Subcutaneous adipose tissue (tissue), 4 donors: ENCODE data around the gene DGCR2. TPM values are rescaled to one million over a fixed set of nuclear protein-coding genes. Genes with fewer than 3 reads are reported as not detected.

Experiments used
- total RNA-seq, 4 donors: library from RNA; depleted of rRNA; stranded (reverse); fragments of >200 nt; gene quantifications; one replicate each; pipeline ENCODE4 v1.1.0, GENCODE V29; 2016
- TF ChIP-seq, protein P1 (sequence below): fragments of 450-650 bp; IDR thresholded peaks from one replicate; pipeline ENCODE4 v1.5.1; 2016; ENCODE audit warnings: low read depth, mild to moderate bottlenecking, control low read depth, antibody characterized with exemption, moderate library complexity

Gene DGCR2
- total RNA-seq, 4 donors from 2014 or later = 22.3 to 47.1 (median 30.5) TPM

DNA sequence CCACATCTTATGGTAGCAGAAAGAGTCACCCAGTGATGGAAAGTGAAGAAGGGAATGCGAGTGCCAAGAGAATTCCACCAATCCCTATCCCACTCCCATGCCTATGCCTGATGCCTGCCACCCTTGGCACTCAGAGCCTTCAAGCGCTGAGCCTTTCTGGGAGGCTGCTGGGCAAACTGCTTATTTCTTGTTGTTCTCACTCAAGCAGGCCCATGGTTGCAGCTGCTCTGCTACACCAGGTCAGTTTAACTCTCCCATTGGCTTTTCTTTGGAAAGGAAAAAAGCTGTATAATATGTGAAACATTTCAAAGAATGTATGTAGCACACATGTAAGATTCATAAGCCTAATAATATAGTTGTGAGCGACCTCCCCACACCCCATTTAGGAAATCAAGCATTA lies 41.4 kb downstream of the DGCR2 start:
- TF ChIP-seq, protein P1, sequence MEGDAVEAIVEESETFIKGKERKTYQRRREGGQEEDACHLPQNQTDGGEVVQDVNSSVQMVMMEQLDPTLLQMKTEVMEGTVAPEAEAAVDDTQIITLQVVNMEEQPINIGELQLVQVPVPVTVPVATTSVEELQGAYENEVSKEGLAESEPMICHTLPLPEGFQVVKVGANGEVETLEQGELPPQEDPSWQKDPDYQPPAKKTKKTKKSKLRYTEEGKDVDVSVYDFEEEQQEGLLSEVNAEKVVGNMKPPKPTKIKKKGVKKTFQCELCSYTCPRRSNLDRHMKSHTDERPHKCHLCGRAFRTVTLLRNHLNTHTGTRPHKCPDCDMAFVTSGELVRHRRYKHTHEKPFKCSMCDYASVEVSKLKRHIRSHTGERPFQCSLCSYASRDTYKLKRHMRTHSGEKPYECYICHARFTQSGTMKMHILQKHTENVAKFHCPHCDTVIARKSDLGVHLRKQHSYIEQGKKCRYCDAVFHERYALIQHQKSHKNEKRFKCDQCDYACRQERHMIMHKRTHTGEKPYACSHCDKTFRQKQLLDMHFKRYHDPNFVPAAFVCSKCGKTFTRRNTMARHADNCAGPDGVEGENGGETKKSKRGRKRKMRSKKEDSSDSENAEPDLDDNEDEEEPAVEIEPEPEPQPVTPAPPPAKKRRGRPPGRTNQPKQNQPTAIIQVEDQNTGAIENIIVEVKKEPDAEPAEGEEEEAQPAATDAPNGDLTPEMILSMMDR = no peak

DNA sequence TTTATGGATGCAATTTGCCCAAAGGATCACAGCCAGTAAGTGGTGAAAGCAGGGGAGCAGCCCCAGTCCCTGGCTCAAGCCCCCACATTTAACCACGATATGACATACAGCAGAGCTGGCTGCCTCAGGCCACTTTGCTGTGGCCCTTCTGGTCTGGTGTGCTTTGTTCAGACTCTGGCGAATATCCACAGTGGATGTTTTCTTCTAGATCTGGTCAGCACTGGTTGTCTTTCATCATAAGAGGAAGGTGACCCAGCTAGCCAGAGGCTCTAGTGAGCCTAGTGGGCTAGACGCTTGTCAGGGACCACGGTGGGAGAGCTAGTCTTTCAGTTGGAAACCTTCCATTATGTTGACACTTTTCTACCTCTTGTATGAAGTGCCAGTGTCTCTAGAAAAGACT lies 42.5 kb downstream of the DGCR2 start:
- TF ChIP-seq, protein P1 = no peak

DNA sequence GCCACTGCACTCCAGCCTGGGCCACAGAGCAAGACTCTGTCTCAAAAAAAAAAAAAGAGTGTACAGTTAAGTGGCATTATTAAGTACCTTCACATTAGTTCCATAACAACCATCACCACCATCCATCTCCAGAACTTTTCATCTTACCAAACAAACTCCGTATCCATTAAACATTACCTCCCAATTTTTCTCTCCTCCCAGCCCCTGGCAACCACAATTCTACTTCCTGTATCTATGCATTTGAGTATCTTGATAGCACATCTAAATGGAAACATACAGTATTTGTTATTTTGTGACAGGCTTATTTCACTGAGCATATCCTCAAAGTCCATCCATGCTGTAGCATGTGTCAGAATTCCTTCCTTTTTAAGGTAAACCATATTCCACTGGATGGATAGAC lies 46.8 kb downstream of the DGCR2 start:
- TF ChIP-seq, protein P1 = no peak

DNA sequence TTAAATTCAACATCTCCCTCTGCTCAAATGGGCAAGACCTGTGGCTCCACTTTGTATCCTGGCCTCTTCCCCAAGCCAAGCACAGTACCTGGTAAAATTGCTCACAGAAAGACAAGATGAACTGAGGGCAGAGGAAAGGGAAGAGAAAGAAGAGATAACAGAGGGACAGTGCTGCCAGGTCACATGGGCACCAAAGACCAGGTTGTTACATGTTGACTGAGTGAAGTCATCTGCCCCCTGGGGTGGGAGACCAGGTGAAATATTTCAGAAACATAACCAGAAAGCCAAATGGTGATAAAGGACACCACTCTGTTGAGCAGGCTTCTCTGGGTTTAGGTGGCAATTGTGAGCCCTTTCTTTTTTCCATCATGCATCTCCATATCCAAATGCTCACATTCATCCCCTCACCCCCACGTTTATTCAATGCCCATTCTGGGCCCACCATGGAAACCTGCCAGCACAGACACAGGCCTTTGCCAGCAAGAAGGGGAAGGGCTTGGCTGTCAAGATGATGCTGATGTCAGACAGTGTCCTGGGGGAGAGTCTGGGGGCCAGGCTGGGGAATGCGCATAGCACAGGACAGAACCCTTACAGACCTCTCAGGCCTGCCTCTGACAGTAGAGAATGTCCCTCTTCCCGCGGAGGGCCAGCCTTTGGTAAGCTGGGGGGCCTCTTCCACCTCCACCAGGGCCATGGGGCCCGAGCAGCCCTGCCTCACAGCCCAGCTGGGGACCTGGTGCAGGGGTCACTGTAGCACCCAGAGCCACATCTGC lies 51.6 kb downstream of the DGCR2 start:
- TF ChIP-seq, protein P1 = no peak

DNA sequence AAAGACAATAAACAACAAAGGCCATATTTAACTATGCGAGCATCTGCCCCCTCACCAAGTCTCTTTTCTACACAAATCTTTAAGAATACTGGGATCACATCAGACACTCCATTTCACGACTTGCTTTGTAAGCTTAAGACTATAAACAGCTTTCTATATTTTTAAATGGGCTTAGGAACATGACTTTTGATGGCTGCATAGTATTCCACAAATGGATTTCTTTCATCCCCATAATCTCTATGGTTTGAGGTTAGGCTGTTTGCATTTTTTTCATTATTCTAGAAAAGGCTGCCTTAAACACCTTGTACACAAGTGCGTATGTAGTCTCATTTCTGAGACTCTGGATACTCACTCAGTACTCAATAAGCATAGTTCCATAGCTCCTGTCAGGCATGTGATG lies 52.8 kb downstream of the DGCR2 start:
- TF ChIP-seq, protein P1 = no peak

DNA sequence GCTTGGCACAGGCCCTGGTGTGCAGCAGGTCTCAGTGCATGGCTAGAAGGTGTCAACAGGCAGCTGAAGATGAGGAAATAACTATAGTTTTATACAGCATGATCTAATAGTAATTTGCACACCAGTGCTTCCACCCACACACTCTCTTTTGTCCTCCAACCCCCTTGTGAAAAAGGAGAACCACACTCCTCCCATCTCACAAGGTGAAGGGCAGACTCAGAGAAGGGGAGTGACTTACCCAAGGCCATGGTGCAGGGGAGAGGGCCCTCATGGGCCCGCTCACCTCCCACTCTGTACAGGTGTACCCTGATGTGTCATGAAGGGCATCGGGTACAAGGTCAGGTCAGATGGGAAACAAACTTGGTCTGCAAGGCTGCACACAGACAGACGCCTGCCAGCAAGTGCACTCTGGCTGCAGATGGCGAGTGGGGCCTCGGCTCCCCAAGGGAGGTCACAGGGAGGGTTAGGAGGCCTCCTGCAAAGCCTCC lies 53.4 kb downstream of the DGCR2 start:
- TF ChIP-seq, protein P1 = no peak

DNA sequence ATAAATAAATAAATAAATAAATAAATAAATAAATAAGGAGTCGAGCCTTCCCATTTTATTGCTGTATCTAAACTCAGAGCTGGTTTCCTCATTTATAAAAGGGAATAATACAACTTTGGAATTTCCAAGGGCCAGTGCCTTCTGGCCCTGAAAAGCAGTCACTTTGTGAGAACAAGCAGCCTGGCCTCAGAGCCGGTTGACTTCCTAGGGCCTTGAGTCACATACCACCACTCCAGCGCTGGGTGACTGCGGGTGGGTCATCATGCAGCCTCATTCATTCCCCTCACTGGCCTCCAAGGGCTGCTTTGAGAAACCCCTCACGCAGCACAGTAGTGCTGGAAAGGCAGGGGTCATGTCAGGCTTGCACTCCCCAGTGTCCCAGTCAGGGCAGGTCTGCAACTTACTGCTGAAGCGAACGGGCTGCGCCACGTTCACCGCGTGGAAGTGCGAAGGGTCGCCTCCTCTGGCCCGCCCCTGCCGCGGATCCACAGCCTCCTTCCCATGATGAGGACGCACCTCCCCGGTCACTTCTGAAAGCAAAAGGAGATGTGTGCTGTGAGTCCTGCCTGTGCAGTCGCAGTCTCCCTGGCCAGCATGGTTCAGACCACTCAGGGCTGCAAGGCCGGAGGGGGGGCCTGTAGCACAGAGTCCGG lies 54.4 kb downstream of the DGCR2 start:
- TF ChIP-seq, protein P1 = no peak
